Measurements from ENCODE around the gene MARCHF2.
A peak's percentile ranks its signal among the peaks of the same experiment; 100 is the strongest.
"Not testable (repeated sequence)": the region's sequence is repeated elsewhere in the genome, so short reads cannot be mapped to it uniquely, and the experiment has no call there.

MARCHF2 gene, protein sequence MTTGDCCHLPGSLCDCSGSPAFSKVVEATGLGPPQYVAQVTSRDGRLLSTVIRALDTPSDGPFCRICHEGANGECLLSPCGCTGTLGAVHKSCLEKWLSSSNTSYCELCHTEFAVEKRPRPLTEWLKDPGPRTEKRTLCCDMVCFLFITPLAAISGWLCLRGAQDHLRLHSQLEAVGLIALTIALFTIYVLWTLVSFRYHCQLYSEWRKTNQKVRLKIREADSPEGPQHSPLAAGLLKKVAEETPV

GRCh38 chr19:8412783-8413628, at the start of gene MARCHF2:
TSS of gene MARCHF2 (plus strand) at chr19:8413305. CDS start at chr19:8421841, 8,536 bp downstream.
- DNase-seq = peak; percentile 89

- DNase-seq = no peak
Measured at GRCh38 chr19:8363803-8364771, 49.0 kb upstream of the MARCHF2 start, which contains the start of gene ANGPTL4. TSS of gene ANGPTL4 (plus strand) at chr19:8364155. CDS start at chr19:8364322, 167 bp downstream.

DNA sequence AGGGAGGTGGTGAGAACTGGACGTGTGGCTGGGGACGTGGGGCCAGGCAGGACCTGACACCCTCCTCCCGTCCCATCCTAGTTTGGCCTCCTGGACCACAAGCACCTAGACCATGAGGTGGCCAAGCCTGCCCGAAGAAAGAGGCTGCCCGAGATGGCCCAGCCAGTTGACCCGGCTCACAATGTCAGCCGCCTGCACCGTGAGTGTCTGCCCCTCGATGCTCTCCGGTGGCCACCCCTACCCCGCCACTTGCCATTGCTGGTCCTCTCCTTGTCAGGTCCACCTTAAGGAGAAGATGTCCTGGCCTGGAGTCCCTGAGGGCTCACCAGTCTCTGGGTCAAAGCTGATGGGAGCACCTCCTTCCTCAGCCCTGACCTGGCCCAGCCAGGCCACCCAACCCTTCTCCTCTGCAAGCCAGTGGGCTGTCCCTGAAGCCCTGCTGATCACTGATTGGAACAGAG, 47.0 kb upstream of the MARCHF2 start:
- no peak for DNase-seq

- DNase-seq = no peak
Measured at GRCh38 chr19:8366961-8367326, 46.2 kb upstream of the MARCHF2 start.

GRCh38 chr19:8367327-8368001, 45.6 kb upstream of the MARCHF2 start:
- DNase-seq = peak; percentile 2

- no peak for DNase-seq
Measured at GRCh38 chr19:8370176-8371010, 42.7 kb upstream of the MARCHF2 start.

DNA sequence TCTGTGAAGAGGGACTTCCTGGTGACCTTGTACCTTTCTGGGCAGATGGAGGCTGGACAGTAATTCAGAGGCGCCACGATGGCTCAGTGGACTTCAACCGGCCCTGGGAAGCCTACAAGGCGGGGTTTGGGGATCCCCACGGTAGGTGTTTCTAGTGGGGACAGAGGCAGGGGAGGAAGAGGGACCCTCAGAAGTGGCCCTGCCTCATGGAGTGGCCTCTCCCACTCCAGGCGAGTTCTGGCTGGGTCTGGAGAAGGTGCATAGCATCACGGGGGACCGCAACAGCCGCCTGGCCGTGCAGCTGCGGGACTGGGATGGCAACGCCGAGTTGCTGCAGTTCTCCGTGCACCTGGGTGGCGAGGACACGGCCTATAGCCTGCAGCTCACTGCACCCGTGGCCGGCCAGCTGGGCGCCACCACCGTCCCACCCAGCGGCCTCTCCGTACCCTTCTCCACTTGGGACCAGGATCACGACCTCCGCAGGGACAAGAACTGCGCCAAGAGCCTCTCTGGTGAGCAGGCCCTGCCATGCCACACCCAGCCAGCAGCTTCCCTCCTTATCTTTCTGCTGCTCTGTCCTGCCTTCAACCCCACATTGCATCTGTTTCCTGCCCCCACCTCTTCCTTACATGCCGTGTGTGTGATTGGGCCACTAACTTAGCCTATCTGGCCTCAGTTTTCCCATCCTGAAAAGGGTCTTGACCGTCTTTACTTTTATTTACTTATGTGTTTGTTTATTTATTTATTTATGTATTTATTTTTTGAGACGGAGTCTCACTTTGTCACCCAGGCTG, 41.9 kb upstream of the MARCHF2 start:
- DNase-seq = no peak

DNA sequence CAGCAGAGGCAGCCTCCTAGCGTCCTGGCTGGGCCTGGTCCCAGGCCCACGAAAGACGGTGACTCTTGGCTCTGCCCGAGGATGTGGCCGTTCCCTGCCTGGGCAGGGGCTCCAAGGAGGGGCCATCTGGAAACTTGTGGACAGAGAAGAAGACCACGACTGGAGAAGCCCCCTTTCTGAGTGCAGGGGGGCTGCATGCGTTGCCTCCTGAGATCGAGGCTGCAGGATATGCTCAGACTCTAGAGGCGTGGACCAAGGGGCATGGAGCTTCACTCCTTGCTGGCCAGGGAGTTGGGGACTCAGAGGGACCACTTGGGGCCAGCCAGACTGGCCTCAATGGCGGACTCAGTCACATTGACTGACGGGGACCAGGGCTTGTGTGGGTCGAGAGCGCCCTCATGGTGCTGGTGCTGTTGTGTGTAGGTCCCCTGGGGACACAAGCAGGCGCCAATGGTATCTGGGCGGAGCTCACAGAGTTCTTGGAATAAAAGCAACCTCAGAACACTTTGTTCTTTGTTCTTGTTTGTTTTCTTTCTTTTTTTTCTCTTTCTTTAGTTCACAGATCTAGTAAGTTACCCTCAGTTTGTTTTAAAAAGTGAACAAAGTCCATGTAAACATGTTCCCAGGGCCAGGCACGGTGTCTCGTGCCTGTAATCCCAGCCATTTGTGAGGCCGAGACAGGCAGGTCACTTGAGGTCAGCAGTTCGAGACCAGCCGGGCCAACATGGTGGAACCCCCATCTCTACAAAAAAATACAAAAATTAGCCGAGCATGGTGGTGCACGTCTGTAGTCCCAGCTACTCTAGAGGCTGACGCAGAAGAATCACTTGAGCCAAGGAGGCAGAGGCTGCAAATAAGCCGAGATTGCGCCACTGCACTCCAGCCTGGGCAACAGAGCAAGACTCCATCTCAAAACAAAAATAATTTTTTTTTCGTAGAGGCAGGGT, 39.0 kb upstream of the MARCHF2 start:
- DNase-seq = no peak

GRCh38 chr19:8375766-8376165, 37.3 kb upstream of the MARCHF2 start:
- not testable (repeated sequence) for DNase-seq

- not testable (repeated sequence) for DNase-seq
Measured at GRCh38 chr19:8376373-8376974, 36.6 kb upstream of the MARCHF2 start.

DNA sequence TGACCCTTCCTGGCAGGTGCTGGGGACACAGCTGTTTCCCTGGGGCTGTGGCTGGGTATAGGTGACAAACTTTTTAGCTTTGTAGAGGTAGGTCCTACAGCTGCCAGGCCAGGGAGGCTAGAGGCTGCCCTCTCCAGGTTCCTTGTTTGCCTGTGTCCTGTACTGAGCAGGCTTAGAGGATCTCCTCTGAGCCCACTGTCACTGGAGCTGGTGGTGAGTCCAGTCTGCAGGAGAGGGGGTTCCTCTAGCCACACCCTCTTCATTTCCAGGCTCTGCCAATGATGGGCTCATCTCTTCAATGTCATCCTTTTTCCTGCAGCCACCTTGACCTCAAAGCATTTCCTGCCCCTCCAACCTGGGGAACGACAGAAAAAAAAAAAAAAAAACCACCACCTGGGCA, 35.5 kb upstream of the MARCHF2 start:
- DNase-seq = no peak

DNA sequence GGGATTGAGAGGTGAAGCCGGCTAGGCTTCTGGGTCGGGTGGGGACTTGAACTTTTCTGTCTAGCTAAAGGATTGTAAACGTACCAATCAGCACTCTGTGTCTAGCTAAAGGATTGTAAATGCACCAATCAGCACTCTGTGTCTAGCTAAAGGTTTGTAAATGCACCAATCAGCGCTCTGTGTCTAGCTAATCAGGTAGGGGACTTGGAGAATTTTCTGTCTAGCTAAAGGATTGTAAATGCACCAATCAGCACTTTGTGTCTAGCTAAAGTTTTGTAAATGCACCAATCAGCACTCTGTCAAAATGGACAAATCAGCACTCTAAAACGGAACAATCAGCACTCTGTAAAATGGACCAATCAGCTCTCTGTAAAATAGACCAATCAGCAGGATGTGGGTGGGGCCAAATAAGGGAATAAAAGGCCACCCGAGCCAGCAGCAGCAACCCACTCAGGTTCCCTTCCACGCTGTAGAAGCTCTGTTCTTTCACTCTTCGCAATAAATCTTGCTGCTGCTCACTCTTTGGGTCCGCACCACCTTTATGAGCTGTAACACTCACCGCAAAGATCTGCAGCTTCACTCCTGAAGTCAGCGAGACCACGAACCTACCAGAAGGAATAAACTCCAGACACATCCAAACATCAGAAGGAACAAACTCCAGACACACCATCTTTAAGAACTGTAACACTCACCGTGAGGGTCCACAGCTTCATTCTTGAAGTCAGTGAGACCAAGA, 33.8 kb upstream of the MARCHF2 start:
- not testable (repeated sequence) for DNase-seq

- DNase-seq = not testable (repeated sequence)
Measured at GRCh38 chr19:8384569-8384968, 28.5 kb upstream of the MARCHF2 start.

GRCh38 chr19:8385103-8385502, 28.0 kb upstream of the MARCHF2 start:
- DNase-seq = not testable (repeated sequence)

- DNase-seq = not testable (repeated sequence)
Measured at GRCh38 chr19:8385566-8385965, 27.5 kb upstream of the MARCHF2 start.

- not testable (repeated sequence) for DNase-seq
Measured at GRCh38 chr19:8386419-8386818, 26.7 kb upstream of the MARCHF2 start.

- DNase-seq = no peak
Measured at GRCh38 chr19:8386990-8387389, 26.1 kb upstream of the MARCHF2 start.
